Lower lobe of right lung (tissue), 2 donors: Measurements from ENCODE around the gene NME4. TPM values are rescaled to one million over a fixed set of nuclear protein-coding genes. Genes with fewer than 3 reads are reported as not detected.

Experiments
- ATAC-seq, 2 donors: fragments of 200-7000 bp; cut with Tn5 transposase; one replicate each; pipeline ENCODE4 v1.9.1; 2020 to 2022; ENCODE audit warnings: mild to moderate bottlenecking in 2 of 2, moderate library complexity in 2 of 2
- DNase-seq: peaks from one replicate; pipeline ENCODE4 v3.0.0-alpha.2; 2020
- H3K27ac ChIP-seq: fragments of 200-600 bp; one replicate; pipeline ENCODE4 v1.8.0; 2022
- H3K27me3 ChIP-seq: fragments of 200-600 bp; one replicate; pipeline ENCODE4 v1.8.0; 2022; ENCODE audit warnings: low read depth
- H3K36me3 ChIP-seq: fragments of 200-600 bp; one replicate; pipeline ENCODE4 v1.8.0; 2022; ENCODE audit warnings: mild to moderate bottlenecking
- H3K4me1 ChIP-seq: fragments of 200-600 bp; one replicate; pipeline ENCODE4 v1.8.0; 2022
- H3K4me3 ChIP-seq: fragments of 200-600 bp; one replicate; pipeline ENCODE4 v1.8.0; 2022; ENCODE audit warnings: mild to moderate bottlenecking
- H3K9me3 ChIP-seq: fragments of 200-600 bp; one replicate; pipeline ENCODE4 v1.8.0; 2022
- CTCF ChIP-seq: fragments of 200-600 bp; IDR thresholded peaks from one replicate; pipeline ENCODE4 v1.8.0; 2022; ENCODE audit warnings: antibody characterized with exemption, mild to moderate bottlenecking
- intact Hi-C: fragments of 100-400 bp; cut with DNase I; formaldehyde crosslinking; loops from one replicate; pipeline ENCODE4 v1.11.0; 2022
- total RNA-seq: library from RNA; stranded (reverse); fragmentation: NEBNext Ultra II Directional; extraction: Animal tissue kit (Norgen Biotek cat#: 25700); gene quantifications from one replicate; pipeline ENCODE4 v1.2.1, GENCODE V29; 2021
- donor health status: DM: no; HTN: yes; CAD: no; lungs with severe emphysema.

Gene NME4
- total RNA-seq, 1 donor from 2014 or later: 42.3 TPM

GRCh38 chr16:389352-389751 lies 7.6 kb upstream of the NME4 start:
- DNase-seq (no peak), ATAC-seq (no peak)
- H3K4me3 ChIP-seq: no peak overlapping the region
- H3K4me1 ChIP-seq: peaks cover 1% of the 10 kb centered on the region
- H3K36me3 ChIP-seq: no peaks in the 10 kb centered on the region
- no peak overlapping the region for H3K27ac ChIP-seq
- TF ChIP-seq CTCF: no peak
- no peaks in the 10 kb centered on the region for H3K27me3 ChIP-seq
- intact Hi-C loops: no loop called here
- H3K9me3 ChIP-seq: no peaks in the 10 kb centered on the region

GRCh38 chr16:391885-392335 lies 5.1 kb upstream of the NME4 start:
- DNase-seq: no peak
- no peaks in the 10 kb centered on the region for H3K27me3 ChIP-seq
- ATAC-seq: peak; percentile 82 to 89
- peaks cover 9% of the 10 kb centered on the region for H3K4me1 ChIP-seq
- H3K9me3 ChIP-seq: no peaks in the 10 kb centered on the region
- intact Hi-C loops: no loop called here
- peak; percentile 74 for TF ChIP-seq CTCF
- no peak overlapping the region for H3K4me3 ChIP-seq
- H3K27ac ChIP-seq: no peak overlapping the region
- no peaks in the 10 kb centered on the region for H3K36me3 ChIP-seq

GRCh38 chr16:392450-393030 lies 4.5 kb upstream of the NME4 start:
- TF ChIP-seq CTCF: no peak
- Histone ChIP-seq H3K27ac (no peak overlapping the region), H3K9me3 (no peaks in the 10 kb centered on the region), H3K4me3 (no peak overlapping the region), H3K4me1 (peaks cover 9% of the 10 kb centered on the region), H3K27me3 (no peaks in the 10 kb centered on the region), H3K36me3 (no peaks in the 10 kb centered on the region)
- no peak for DNase-seq
- ATAC-seq: no peak
- intact Hi-C loops: no loop called here

GRCh38 chr16:396199-396598 lies 800 bp upstream of the NME4 start:
- Histone ChIP-seq H3K4me3 (peak overlapping the region; percentile 55), H3K27me3 (no peaks in the 10 kb centered on the region), H3K36me3 (peaks cover 4% of the 10 kb centered on the region), H3K4me1 (peaks cover 22% of the 10 kb centered on the region), H3K27ac (no peak overlapping the region), H3K9me3 (no peaks in the 10 kb centered on the region)
- ATAC-seq: no peak
- intact Hi-C loops: no loop called here
- no peak for TF ChIP-seq CTCF
- DNase-seq: no peak

- Histone ChIP-seq H3K4me3 (peak overlapping the region; percentile 55), H3K36me3 (peaks cover 4% of the 10 kb centered on the region), H3K9me3 (no peaks in the 10 kb centered on the region), H3K4me1 (peaks cover 22% of the 10 kb centered on the region), H3K27me3 (no peaks in the 10 kb centered on the region), H3K27ac (peak overlapping the region; percentile 67)
- no peak for TF ChIP-seq CTCF
- DNase-seq: no peak
- ATAC-seq: no peak
- intact Hi-C loops: no loop called here
Observed at GRCh38 chr16:396605-397004, 394 bp upstream of the NME4 start.
